GM12878 (cell line): ENCODE data around the gene HNRNPR. TPM values are rescaled to one million over a fixed set of nuclear protein-coding genes. Genes with fewer than 3 reads are reported as not detected.

Experiments used
- ESRRA ChIP-seq: IDR thresholded peaks from 2 replicates; pipeline ENCODE4 v1.6.1; 2012; ENCODE audit warnings: mild to moderate bottlenecking, low read length, improper control_type of control experiment
- ETV6 ChIP-seq, 2 experiments: fragments of 450-650 bp in 1 of 2; IDR thresholded peaks in 1 of 2; conservative IDR thresholded peaks in 1 of 2; 2 replicates each; pipeline ENCODE4 v1.6.1; 2014; ENCODE audit warnings: antibody characterized with exemption in 1 of 2, borderline replicate concordance in 1 of 2, low read depth in 1 of 2, mild to moderate bottlenecking in 1 of 2, moderate library complexity in 1 of 2
- MTA2 ChIP-seq: fragments of 450-650 bp; IDR thresholded peaks from 2 replicates; pipeline ENCODE4 v1.6.1; 2016; ENCODE audit warnings: low read depth, mild to moderate bottlenecking, moderate library complexity
- NFXL1 ChIP-seq: fragments of 450-650 bp; IDR thresholded peaks from 2 replicates; pipeline ENCODE4 v1.6.1; 2017; ENCODE audit warnings: antibody characterized with exemption, mild to moderate bottlenecking, borderline replicate concordance
- RUNX3 ChIP-seq: IDR thresholded peaks from 2 replicates; pipeline ENCODE4 v1.6.1; 2012; ENCODE audit warnings: low read length, inconsistent platforms
- ZBTB4 ChIP-seq: fragments of 450-650 bp; formaldehyde crosslinking; IDR thresholded peaks from 2 replicates; pipeline ENCODE4 v1.4.0; 2022; ENCODE audit warnings: mild to moderate bottlenecking, moderate library complexity
- polyA plus RNA-seq, 11 experiments: library from polyadenylated mRNA; depleted of rRNA in 4 of 11; unstranded in 6 of 11; stranded (reverse) in 5 of 11; fragments of >200 nt; fragmentation: Nextera tagmentation in 4 of 11; fragmentation: Illumina TruSeq in 1 of 11; extraction: Ambion mirVana in 4 of 11; extraction: Trizol in 1 of 11; gene quantifications; 1 replicate in 1 of 11; 2 replicates in 10 of 11; pipeline versions ENCODE4 v1.2.1 to v1.2.3, GENCODE V29; 2011 to 2016; ENCODE audit warnings: inconsistent platforms in 2 of 11, missing spikeins in 2 of 11, low read depth in 1 of 11
- total RNA-seq, 4 experiments: library from RNA; depleted of rRNA in 3 of 4; stranded (reverse); fragments of >200 nt in 3 of 4; fragmentation: Illumina TruSeq in 1 of 4; extraction: Trizol in 1 of 4; gene quantifications; 2 replicates each; pipeline versions ENCODE4 v1.2.1 to v1.2.3, GENCODE V29; 2013 to 2021

The HNRNPR gene
- total and polyA plus RNA-seq, 10 of the 15 experiments (the other 5 are each of a cell fraction or from before 2014, with no cell fraction given): 80.5 to 280 (median 218) TPM

- TF ChIP-seq ZBTB4 (CRISPR knock-in tag) (no peak), ETV6 (conservative IDR thresholded peaks at IDR 0.05 in 1 of 2, IDR thresholded peaks at IDR 0.05 in 1 of 2; ENCODE audit: borderline replicate concordance in 1 of 2, low read depth in 1 of 2) (no peak), RUNX3 (peak; percentile 41; the same call in 1 of the 2 replicates), ESRRA (no peak), MTA2 (peak; percentile 35; the same call in 1 of the 2 replicates), NFXL1 (no peak)
These were observed 25.4 kb upstream of the HNRNPR start, which contains the start of gene ZNF436 (continued) for GRCh38 chr1:23369335-23370013.
